GM12864 (cell line): ENCODE data around the gene RPP25L.

Experiments
- DNase-seq: peaks from one replicate; pipeline ENCODE4 v3.0.0-alpha.2; 2011; ENCODE audit warnings: low read depth
- H3K4me3 ChIP-seq: 2 replicates; pipeline ENCODE4 v1.5.1; 2011; ENCODE audit warnings: mild to moderate bottlenecking, low read depth, low read length, control low read depth
- TF ChIP-seq, protein P1 (sequence below): IDR thresholded peaks from 2 replicates; pipeline ENCODE4 v1.5.1; 2011; ENCODE audit warnings: low read depth, mild to moderate bottlenecking, moderate library complexity, low read length, control low read depth, inconsistent platforms; ENCODE audit errors: missing control alignments

The RPP25L gene

GRCh38 chr9:34570809-34571480 lies 41.0 kb downstream of the RPP25L start:
- no peak overlapping the region for H3K4me3 ChIP-seq
- DNase-seq = no peak
- TF ChIP-seq, protein P1, sequence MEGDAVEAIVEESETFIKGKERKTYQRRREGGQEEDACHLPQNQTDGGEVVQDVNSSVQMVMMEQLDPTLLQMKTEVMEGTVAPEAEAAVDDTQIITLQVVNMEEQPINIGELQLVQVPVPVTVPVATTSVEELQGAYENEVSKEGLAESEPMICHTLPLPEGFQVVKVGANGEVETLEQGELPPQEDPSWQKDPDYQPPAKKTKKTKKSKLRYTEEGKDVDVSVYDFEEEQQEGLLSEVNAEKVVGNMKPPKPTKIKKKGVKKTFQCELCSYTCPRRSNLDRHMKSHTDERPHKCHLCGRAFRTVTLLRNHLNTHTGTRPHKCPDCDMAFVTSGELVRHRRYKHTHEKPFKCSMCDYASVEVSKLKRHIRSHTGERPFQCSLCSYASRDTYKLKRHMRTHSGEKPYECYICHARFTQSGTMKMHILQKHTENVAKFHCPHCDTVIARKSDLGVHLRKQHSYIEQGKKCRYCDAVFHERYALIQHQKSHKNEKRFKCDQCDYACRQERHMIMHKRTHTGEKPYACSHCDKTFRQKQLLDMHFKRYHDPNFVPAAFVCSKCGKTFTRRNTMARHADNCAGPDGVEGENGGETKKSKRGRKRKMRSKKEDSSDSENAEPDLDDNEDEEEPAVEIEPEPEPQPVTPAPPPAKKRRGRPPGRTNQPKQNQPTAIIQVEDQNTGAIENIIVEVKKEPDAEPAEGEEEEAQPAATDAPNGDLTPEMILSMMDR = no peak

- no peak for DNase-seq
- TF ChIP-seq, protein P1 = no peak
- H3K4me3 ChIP-seq = no peak overlapping the region
Measured at GRCh38 chr9:34570376-34570775, 41.5 kb downstream of the RPP25L start.

GRCh38 chr9:34568774-34569173 lies 43.1 kb downstream of the RPP25L start:
- TF ChIP-seq, protein P1 = no peak
- no peak overlapping the region for H3K4me3 ChIP-seq
- DNase-seq = no peak

DNA sequence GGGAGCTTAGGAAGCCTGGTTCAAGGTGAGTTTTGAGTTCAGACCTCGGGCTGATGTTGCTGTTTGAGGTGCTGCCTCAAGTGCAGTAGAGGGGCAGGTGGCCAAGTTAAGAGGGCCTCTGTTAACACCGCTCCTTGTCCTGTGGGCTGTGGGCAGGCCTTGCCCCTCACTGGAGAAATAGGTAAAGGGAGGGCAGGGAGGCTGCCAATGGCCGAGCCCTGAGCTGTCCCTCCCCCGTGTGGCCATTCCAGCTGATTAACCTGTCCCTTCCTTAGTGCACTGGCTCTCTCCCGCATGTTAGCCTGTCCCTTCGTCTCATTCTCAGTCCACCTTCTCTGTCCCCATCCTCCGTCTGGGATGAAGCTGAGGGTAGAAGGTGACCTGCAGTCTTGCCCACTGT lies 43.8 kb downstream of the RPP25L start:
- no peak overlapping the region for H3K4me3 ChIP-seq
- TF ChIP-seq, protein P1 = no peak
- DNase-seq = no peak

DNA sequence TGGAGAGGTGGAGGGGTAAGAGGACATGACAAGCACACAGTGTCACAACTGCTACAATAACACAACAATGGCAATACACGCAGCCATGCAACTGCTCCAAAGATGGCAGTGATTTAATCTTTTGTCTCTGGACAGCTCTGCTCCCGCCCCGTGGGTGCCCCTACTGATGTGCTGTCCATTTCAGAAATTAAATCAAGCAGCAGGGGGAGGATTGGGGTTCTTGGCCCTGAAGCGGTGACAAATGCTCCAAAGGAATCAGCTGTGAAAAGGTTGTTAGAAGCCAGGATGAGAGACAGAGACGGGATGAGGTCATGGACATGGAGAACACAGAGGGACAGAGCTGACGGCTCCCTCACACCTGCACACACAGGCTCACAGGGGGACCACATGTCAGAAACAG lies 44.9 kb downstream of the RPP25L start:
- TF ChIP-seq, protein P1 = no peak
- no peak overlapping the region for H3K4me3 ChIP-seq
- DNase-seq = no peak

DNA sequence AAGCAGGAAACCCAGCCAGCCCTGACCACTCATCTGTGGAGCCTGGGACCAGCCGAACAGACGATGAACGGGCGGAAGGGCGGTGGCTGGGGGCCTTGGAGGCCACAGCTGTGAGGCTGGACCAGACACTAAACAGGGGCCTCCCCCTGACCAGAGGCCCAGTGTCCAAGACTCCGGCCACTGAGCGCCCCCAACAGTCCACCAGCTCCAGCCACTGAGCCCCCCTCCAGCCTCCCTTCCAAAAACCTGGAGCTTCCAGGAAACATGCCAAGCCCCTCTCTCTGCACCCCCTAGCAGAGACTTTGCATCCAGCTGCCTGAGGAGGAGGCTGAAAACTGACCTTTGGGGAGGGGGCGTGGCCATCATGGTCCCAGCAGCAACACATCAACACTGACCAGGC lies 45.6 kb downstream of the RPP25L start:
- H3K4me3 ChIP-seq = no peak overlapping the region
- no peak for DNase-seq
- TF ChIP-seq, protein P1 = no peak

GRCh38 chr9:34565856-34566255 lies 46.0 kb downstream of the RPP25L start:
- TF ChIP-seq, protein P1 = no peak
- H3K4me3 ChIP-seq = no peak overlapping the region
- no peak for DNase-seq
